Karpas-422 (cell line): ENCODE results near the gene PDCD2. TPM values are rescaled to one million over a fixed set of nuclear protein-coding genes. Genes with fewer than 3 reads are reported as not detected.

ENCODE experiments used
- DNase-seq: peaks from one replicate; pipeline ENCODE4 v3.0.0-alpha.2; 2015
- H2AFZ ChIP-seq: fragments of 200-600 bp; sonication (generic); 2 replicates; pipeline ENCODE4 v1.6.1; 2014; ENCODE audit warnings: antibody characterized with exemption, low read length, mixed read lengths
- H3K27ac ChIP-seq: fragments of 200-600 bp; sonication (generic); 2 replicates; pipeline ENCODE4 v1.5.1; 2014; ENCODE audit warnings: mild to moderate bottlenecking, low read length, moderate library complexity
- H3K27me3 ChIP-seq: fragments of 200-600 bp; sonication (generic); 2 replicates; pipeline ENCODE4 v1.6.1; 2014; ENCODE audit warnings: low read length, mixed read lengths
- H3K36me3 ChIP-seq: fragments of 200-600 bp; sonication (generic); 2 replicates; pipeline ENCODE4 v1.6.1; 2014; ENCODE audit warnings: low read length, mixed read lengths; ENCODE audit not compliant: insufficient read depth
- H3K4me1 ChIP-seq: fragments of 200-600 bp; sonication (generic); 2 replicates; pipeline ENCODE4 v1.6.1; 2014; ENCODE audit warnings: mild to moderate bottlenecking, low read length, mixed read lengths
- H3K4me2 ChIP-seq: fragments of 200-600 bp; sonication (generic); 2 replicates; pipeline ENCODE4 v1.6.1; 2014; ENCODE audit warnings: low read length, low read depth, mild to moderate bottlenecking; ENCODE audit not compliant: poor library complexity, severe bottlenecking
- H3K4me3 ChIP-seq: fragments of 200-600 bp; sonication (generic); 2 replicates; pipeline ENCODE4 v1.5.1; 2014; ENCODE audit warnings: mild to moderate bottlenecking, antibody characterized with exemption, low read length, mixed read lengths
- H3K79me2 ChIP-seq: fragments of 200-600 bp; sonication (generic); 2 replicates; pipeline ENCODE4 v1.6.1; 2014; ENCODE audit warnings: mild to moderate bottlenecking, low read length, mixed read lengths
- H3K9ac ChIP-seq: fragments of 200-600 bp; sonication (generic); 2 replicates; pipeline ENCODE4 v1.6.0; 2014; ENCODE audit warnings: low read length
- H3K9me2 ChIP-seq: fragments of 200-600 bp; sonication (generic), shearing (Covaris generic); replicated peaks from 2 replicates; pipeline ENCODE4 v1.6.0; 2014; ENCODE audit warnings: mild to moderate bottlenecking, low read length, moderate library complexity; ENCODE audit not compliant: insufficient read depth
- H3K9me3 ChIP-seq: fragments of 300-700, 200-600 bp; sonication (generic); 2 replicates; pipeline ENCODE4 v1.6.1; 2014; ENCODE audit warnings: low read length, mixed read lengths
- H4K20me1 ChIP-seq: fragments of 200-600 bp; sonication (generic); 2 replicates; pipeline ENCODE4 v1.6.1; 2014; ENCODE audit warnings: mild to moderate bottlenecking, antibody characterized with exemption, low read length, low read depth; ENCODE audit not compliant: insufficient read depth
- total RNA-seq: library from RNA; depleted of rRNA; stranded (reverse); fragments of >200 nt; shearing (Covaris generic); gene quantifications from 2 replicates; pipeline ENCODE4 v1.2.3, GENCODE V29; 2014; ENCODE audit warnings: low replicate concordance

PDCD2 gene
- total RNA-seq, 1 experiment from 2014 or later = 167 TPM

GRCh38 chr6:170584954-170585498 is 589 bp upstream of the PDCD2 start:
- Histone ChIP-seq H3K9me2 (no peaks in the 10 kb centered on the region), H2AFZ (peak overlapping the region; percentile 78; the same call in 1 of the 2 replicates), H3K27me3 (no peaks in the 10 kb centered on the region), H3K27ac (no peak overlapping the region), H3K36me3 (peaks cover 27% of the 10 kb centered on the region), H3K79me2 (peaks cover 31% of the 10 kb centered on the region), H3K4me1 (peaks cover 17% of the 10 kb centered on the region), H3K4me3 (peak overlapping the region; percentile 95), H3K9me3 (no peaks in the 10 kb centered on the region; the same call in 1 of the 2 replicates), H4K20me1 (no peaks in the 10 kb centered on the region), H3K4me2 (peak overlapping the region; percentile 88), H3K9ac (peak overlapping the region; percentile 87)
- DNase-seq = no peak

DNA sequence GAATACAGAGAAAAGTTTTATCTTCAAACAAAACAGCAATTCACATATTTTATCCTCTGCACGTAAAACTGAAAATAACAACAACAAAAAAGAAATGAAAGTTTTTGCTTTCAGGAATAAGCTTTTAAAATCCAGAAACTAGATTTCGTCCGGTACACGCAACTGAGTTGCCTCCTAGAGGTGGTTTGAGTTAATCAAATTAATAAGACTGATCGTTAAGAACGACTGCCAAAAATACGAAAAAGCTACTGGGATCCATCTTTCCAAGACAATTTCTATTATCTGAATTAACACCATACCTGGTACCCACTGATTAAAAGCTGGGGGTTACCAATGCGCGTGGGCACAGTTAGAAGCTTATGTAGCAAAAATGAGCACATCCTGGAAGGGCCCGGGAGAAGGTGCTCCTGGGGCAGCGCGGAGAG is 669 bp downstream of the PDCD2 start:
- peak overlapping the region; percentile 95 for H3K4me3 ChIP-seq
- peak overlapping the region; percentile 88 for H3K4me2 ChIP-seq
- H3K4me1 ChIP-seq = peaks cover 17% of the 10 kb centered on the region
- H3K9me2 ChIP-seq = no peaks in the 10 kb centered on the region
- H3K36me3 ChIP-seq = peaks cover 37% of the 10 kb centered on the region
- no peaks in the 10 kb centered on the region for H4K20me1 ChIP-seq
- peaks cover 31% of the 10 kb centered on the region for H3K79me2 ChIP-seq
- H3K27me3 ChIP-seq = no peaks in the 10 kb centered on the region
- H3K9me3 ChIP-seq = no peaks in the 10 kb centered on the region
- peak overlapping the region; percentile 77 for H3K27ac ChIP-seq
- no peak overlapping the region for H2AFZ ChIP-seq
- no peak for DNase-seq
- peak overlapping the region; percentile 87 for H3K9ac ChIP-seq

DNA sequence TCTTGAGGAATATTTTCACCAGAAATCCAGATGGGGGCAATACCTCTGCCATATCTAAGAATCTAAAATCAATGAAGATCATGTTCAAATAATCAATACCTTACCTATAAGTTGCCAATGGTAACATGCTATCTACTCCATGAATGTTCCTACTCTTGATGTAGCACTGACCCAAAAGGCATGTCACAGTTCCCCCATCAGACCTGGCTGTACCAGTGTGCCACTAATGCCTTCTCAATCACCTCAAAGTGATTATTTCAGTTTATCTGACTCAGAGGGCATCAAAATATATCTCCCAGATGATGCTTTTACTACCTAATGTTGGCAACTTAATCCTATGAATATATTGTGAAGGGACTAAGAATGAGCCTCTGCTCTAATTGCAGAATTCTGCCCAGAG is 5.5 kb downstream of the PDCD2 start:
- Histone ChIP-seq H3K36me3 (peaks cover 62% of the 10 kb centered on the region), H2AFZ (no peak overlapping the region), H3K4me2 (no peak overlapping the region), H3K4me1 (peaks cover 9% of the 10 kb centered on the region), H3K9ac (no peak overlapping the region), H3K27ac (no peak overlapping the region), H3K27me3 (no peaks in the 10 kb centered on the region), H3K4me3 (no peak overlapping the region), H3K79me2 (peaks cover 23% of the 10 kb centered on the region), H3K9me3 (no peaks in the 10 kb centered on the region), H3K9me2 (no peaks in the 10 kb centered on the region), H4K20me1 (no peaks in the 10 kb centered on the region)
- no peak for DNase-seq

GRCh38 chr6:170575250-170575649 is 9.2 kb downstream of the PDCD2 start:
- peak; percentile 59 for DNase-seq
- no peaks in the 10 kb centered on the region for H3K4me1 ChIP-seq
- H3K9me3 ChIP-seq = no peaks in the 10 kb centered on the region
- H3K4me3 ChIP-seq = no peak overlapping the region
- no peak overlapping the region for H3K9ac ChIP-seq
- H3K9me2 ChIP-seq = no peaks in the 10 kb centered on the region
- H3K27ac ChIP-seq = no peak overlapping the region
- H3K4me2 ChIP-seq = no peak overlapping the region
- H3K79me2 ChIP-seq = no peaks in the 10 kb centered on the region
- no peaks in the 10 kb centered on the region for H3K27me3 ChIP-seq
- peaks cover 52% of the 10 kb centered on the region; the same call in 1 of the 2 replicates for H3K36me3 ChIP-seq
- no peaks in the 10 kb centered on the region for H4K20me1 ChIP-seq
- no peak overlapping the region for H2AFZ ChIP-seq

DNA sequence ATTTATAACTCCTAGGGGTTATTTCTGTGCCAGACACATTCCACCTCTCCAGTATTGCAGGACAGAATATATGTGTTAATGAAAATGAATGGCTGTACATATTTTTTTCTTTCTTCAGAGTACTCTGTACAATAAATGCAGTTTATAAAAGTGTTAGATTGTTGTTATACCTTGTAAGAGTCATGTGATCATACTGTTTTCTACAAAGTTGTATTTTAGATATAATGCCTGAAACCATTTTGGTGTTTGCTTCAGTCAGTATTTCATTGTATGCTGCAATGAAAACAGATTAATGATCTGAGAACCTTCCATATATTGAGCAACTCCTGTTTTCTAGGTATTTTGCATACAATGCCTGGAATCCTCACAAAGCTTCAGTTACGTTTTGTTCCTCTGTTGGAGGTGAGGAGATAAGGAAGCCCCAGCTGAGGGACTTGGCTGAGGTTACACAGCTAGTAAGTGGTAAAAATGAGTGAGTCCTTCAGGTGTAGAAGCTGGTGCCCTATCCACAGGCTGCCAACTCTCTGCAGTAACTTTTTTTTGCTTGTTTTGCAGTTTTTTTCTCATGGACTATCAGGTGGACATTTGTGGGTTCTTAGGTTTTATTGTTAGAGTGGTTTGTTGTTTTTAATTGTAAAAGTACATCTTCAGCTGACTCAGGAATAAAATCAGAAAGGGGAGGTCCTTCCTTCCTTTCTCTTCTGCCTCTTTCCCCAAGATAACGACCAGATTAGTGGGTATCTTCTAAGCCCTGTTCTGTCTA is 11.6 kb downstream of the PDCD2 start:
- Histone ChIP-seq H3K79me2 (no peaks in the 10 kb centered on the region), H4K20me1 (no peaks in the 10 kb centered on the region), H3K36me3 (peaks cover 45% of the 10 kb centered on the region; the same call in 1 of the 2 replicates)

DNA sequence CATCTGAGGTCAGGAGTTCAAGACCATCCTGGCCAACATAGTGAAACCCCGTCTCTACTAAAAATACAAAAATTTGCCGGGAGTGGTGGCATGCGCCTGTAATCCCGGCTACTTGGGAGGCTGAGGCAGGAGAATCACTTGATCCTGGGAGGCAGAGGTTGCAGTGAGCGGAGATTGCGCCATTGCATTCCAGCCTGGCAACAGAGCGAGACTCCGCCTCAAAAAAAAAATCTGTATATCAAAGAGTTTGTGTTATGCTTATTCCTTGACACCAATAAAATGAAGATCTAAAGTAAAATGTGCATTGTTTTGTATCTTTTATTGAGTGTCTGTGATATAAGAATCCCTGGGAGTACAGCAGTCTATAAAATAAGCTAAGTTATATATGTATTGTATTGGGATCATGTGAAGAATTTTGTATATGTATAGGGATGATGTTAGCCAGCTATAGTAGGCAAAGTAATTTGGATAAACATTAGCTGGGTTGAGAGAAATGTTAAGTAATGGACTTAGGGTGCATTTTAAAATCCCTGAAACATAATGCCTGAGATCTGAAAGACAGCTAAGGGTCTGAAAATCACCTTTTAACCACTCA is 19.4 kb downstream of the PDCD2 start:
- peaks cover 45% of the 10 kb centered on the region for H3K79me2 ChIP-seq
- H2AFZ ChIP-seq = no peak overlapping the region
- no peak overlapping the region for H3K4me2 ChIP-seq
- no peak overlapping the region for H3K27ac ChIP-seq
- DNase-seq = no peak
- H3K9me3 ChIP-seq = no peaks in the 10 kb centered on the region
- H3K27me3 ChIP-seq = no peaks in the 10 kb centered on the region
- peaks cover 48% of the 10 kb centered on the region for H3K36me3 ChIP-seq
- H3K9ac ChIP-seq = no peak overlapping the region
- no peak overlapping the region for H3K4me3 ChIP-seq
- H3K9me2 ChIP-seq = no peaks in the 10 kb centered on the region
- H3K4me1 ChIP-seq = no peaks in the 10 kb centered on the region
- H4K20me1 ChIP-seq = no peaks in the 10 kb centered on the region

More for the DNA sequence above, 11.6 kb downstream of the PDCD2 start:
- Histone ChIP-seq H3K9ac (no peak overlapping the region), H3K27me3 (no peaks in the 10 kb centered on the region), H2AFZ (no peak overlapping the region), H3K4me1 (no peaks in the 10 kb centered on the region), H3K4me2 (no peak overlapping the region), H3K9me2 (no peaks in the 10 kb centered on the region), H3K27ac (no peak overlapping the region), H3K9me3 (no peaks in the 10 kb centered on the region), H3K4me3 (no peak overlapping the region)
- DNase-seq = no peak

- Histone ChIP-seq H3K9me2 (no peaks in the 10 kb centered on the region), H3K4me2 (no peak overlapping the region), H4K20me1 (no peaks in the 10 kb centered on the region; the same call in 1 of the 2 replicates), H3K36me3 (peaks cover 34% of the 10 kb centered on the region), H3K9me3 (no peaks in the 10 kb centered on the region), H3K4me1 (no peaks in the 10 kb centered on the region; the same call in 1 of the 2 replicates), H3K4me3 (no peak overlapping the region), H3K27ac (no peak overlapping the region), H3K27me3 (no peaks in the 10 kb centered on the region), H3K9ac (no peak overlapping the region), H3K79me2 (peaks cover 75% of the 10 kb centered on the region), H2AFZ (no peak overlapping the region)
- DNase-seq = no peak
Measured at GRCh38 chr6:170561555-170561954, 22.9 kb downstream of the PDCD2 start.

- H3K4me2 ChIP-seq = peak overlapping the region; percentile 100
- peaks cover 7% of the 10 kb centered on the region; the same call in 1 of the 2 replicates for H3K36me3 ChIP-seq
- H3K9me3 ChIP-seq = no peaks in the 10 kb centered on the region
- no peak overlapping the region for H3K27ac ChIP-seq
- H2AFZ ChIP-seq = no peak overlapping the region
- H3K27me3 ChIP-seq = no peaks in the 10 kb centered on the region
- H3K9me2 ChIP-seq = no peaks in the 10 kb centered on the region
- no peak for DNase-seq
- H3K4me1 ChIP-seq = peaks cover 29% of the 10 kb centered on the region
- peaks cover 32% of the 10 kb centered on the region for H4K20me1 ChIP-seq
- peak overlapping the region; percentile 86 for H3K9ac ChIP-seq
- H3K79me2 ChIP-seq = peaks cover 88% of the 10 kb centered on the region
- H3K4me3 ChIP-seq = peak overlapping the region; percentile 98
Measured at GRCh38 chr6:170555305-170555704, 29.1 kb downstream of the PDCD2 start.
